ENCODE data around the gene B3GNT3. TPM values are rescaled to one million over a fixed set of nuclear protein-coding genes. Genes with fewer than 3 reads are reported as not detected.

The B3GNT3 gene
- total RNA-seq, 1 donor from 2014 or later: 0.36 TPM

DNA sequence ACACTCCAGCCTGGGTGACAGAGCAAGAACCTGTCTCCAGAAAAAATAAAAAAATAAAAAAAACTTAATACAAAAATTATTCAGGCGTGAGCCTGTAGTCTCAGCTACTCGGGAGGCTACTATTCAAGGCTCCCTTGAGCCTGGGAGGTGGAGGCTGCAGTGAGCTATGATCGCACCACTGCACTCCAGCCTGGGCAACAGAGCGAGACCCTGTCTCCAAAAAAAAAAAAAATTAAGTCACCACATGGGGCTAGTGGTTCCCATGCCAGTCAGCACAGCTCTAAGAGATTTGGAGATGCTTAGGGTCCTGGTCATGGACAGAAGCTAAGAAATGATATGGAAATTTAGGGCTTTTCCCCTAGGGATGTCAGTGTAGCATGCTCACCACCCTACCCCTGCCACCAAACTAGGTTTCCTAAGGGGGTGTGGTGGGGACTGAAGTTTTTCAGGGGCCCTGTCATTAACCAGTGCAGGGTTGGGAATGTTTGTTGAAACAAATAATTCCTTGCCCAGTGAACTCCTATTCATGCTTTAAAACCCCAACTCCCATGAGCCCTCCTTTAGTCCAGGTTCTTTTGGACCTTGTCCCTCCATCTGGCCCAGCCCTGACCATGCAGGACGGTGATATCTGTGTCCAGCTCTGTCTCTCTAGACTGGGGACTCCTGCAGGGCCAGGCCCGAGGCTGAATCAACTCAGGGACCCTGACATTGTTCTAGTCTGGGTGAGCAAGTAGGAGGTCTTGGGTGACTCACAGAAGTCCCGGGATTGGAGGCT is 41.9 kb upstream of the B3GNT3 start:
- no peaks in the 10 kb centered on the region for H3K36me3 Mint-ChIP-seq (ENCODE audit: low read depth, unreplicated experiment)
- Histone ChIP-seq H3K4me2 (ENCODE audit: low read length) (no peak overlapping the region), H3K9me3 (ENCODE audit: insufficient read depth, low read depth, low read length) (no peaks in the 10 kb centered on the region), H2AFZ (ENCODE audit: low read depth, low read length) (no peak overlapping the region), H3K4me1 (ENCODE audit: insufficient read depth, low read length) (peaks cover 11% of the 10 kb centered on the region), H3K4me3 (ENCODE audit: insufficient read depth, low read depth, low read length) (no peak overlapping the region), H3K36me3 (ENCODE audit: insufficient read depth, low read length) (no peaks in the 10 kb centered on the region), H3K27ac (ENCODE audit: low read depth, low read length) (no peak overlapping the region), H4K20me1 (ENCODE audit: insufficient read depth, low read length) (no peaks in the 10 kb centered on the region), H3K9ac (ENCODE audit: low read length) (no peak overlapping the region), H3K27me3 (ENCODE audit: insufficient read depth, low read length) (no peaks in the 10 kb centered on the region), H3K79me2 (ENCODE audit: insufficient read depth, low read length) (no peaks in the 10 kb centered on the region)
- H3K4me3 Mint-ChIP-seq (ENCODE audit: unreplicated experiment): no peak overlapping the region
- DNase-seq (ENCODE audit: low read depth) (no peak), FAIRE-seq (no peak)
- TF ChIP-seq, protein P1, sequence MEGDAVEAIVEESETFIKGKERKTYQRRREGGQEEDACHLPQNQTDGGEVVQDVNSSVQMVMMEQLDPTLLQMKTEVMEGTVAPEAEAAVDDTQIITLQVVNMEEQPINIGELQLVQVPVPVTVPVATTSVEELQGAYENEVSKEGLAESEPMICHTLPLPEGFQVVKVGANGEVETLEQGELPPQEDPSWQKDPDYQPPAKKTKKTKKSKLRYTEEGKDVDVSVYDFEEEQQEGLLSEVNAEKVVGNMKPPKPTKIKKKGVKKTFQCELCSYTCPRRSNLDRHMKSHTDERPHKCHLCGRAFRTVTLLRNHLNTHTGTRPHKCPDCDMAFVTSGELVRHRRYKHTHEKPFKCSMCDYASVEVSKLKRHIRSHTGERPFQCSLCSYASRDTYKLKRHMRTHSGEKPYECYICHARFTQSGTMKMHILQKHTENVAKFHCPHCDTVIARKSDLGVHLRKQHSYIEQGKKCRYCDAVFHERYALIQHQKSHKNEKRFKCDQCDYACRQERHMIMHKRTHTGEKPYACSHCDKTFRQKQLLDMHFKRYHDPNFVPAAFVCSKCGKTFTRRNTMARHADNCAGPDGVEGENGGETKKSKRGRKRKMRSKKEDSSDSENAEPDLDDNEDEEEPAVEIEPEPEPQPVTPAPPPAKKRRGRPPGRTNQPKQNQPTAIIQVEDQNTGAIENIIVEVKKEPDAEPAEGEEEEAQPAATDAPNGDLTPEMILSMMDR (IDR thresholded peaks at IDR 0.05; ENCODE audit: insufficient read depth, low read depth, low read length): no peak
- TF ChIP-seq EZH2 (IDR thresholded peaks at IDR 0.05; ENCODE audit: insufficient read depth, low read length): no peak
- H3K4me1 Mint-ChIP-seq (ENCODE audit: low read depth, unreplicated experiment): peaks cover 10% of the 10 kb centered on the region
- no peak overlapping the region for H3K27ac Mint-ChIP-seq (ENCODE audit: unreplicated experiment)
- H3K9me3 Mint-ChIP-seq (ENCODE audit: unreplicated experiment): no peaks in the 10 kb centered on the region
- H3K27me3 Mint-ChIP-seq (ENCODE audit: low read depth, unreplicated experiment): peaks cover 22% of the 10 kb centered on the region

DNA sequence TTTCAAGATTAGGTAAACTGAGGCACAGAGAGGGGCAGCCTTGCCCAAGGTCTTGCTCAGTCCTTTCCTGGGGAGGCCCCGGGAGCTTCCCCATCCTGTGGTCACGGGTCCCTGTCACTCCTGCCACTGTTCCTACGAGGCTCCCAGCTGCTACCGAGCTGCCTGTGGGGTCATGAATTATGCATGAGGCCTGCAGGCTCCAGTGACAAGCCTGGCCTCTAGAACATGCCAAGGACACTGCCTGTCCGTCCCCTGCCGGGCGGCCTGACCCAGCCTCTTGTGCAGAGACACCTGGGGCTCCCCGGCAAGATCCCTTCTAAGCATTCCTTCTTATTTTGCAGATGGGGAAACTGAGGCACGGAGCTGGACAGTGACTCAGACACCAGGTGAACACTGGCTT is 41.0 kb upstream of the B3GNT3 start:
- H4K20me1 ChIP-seq (ENCODE audit: insufficient read depth, low read length): no peaks in the 10 kb centered on the region
- DNase-seq (ENCODE audit: low read depth): no peak
- H3K9me3 ChIP-seq (ENCODE audit: insufficient read depth, low read depth, low read length): no peaks in the 10 kb centered on the region
- H3K27ac ChIP-seq (ENCODE audit: low read depth, low read length): no peak overlapping the region
- no peaks in the 10 kb centered on the region for H3K36me3 ChIP-seq (ENCODE audit: insufficient read depth, low read length)
- Mint-ChIP-seq H3K9me3 (ENCODE audit: unreplicated experiment) (no peaks in the 10 kb centered on the region), H3K4me3 (ENCODE audit: unreplicated experiment) (no peak overlapping the region), H3K36me3 (ENCODE audit: low read depth, unreplicated experiment) (no peaks in the 10 kb centered on the region), H3K27ac (ENCODE audit: unreplicated experiment) (no peak overlapping the region), H3K4me1 (ENCODE audit: low read depth, unreplicated experiment) (peaks cover 10% of the 10 kb centered on the region), H3K27me3 (ENCODE audit: low read depth, unreplicated experiment) (peaks cover 21% of the 10 kb centered on the region)
- H3K27me3 ChIP-seq (ENCODE audit: insufficient read depth, low read length): no peaks in the 10 kb centered on the region
- H3K9ac ChIP-seq (ENCODE audit: low read length): no peak overlapping the region
- H2AFZ ChIP-seq (ENCODE audit: low read depth, low read length): no peak overlapping the region
- H3K4me2 ChIP-seq (ENCODE audit: low read length): no peak overlapping the region
- TF ChIP-seq EZH2 (IDR thresholded peaks at IDR 0.05; ENCODE audit: insufficient read depth, low read length): no peak
- TF ChIP-seq, protein P1 (IDR thresholded peaks at IDR 0.05; ENCODE audit: insufficient read depth, low read depth, low read length): no peak
- H3K4me1 ChIP-seq (ENCODE audit: insufficient read depth, low read length): peaks cover 11% of the 10 kb centered on the region
- no peak overlapping the region for H3K4me3 ChIP-seq (ENCODE audit: insufficient read depth, low read depth, low read length)
- FAIRE-seq: no peak
- no peaks in the 10 kb centered on the region for H3K79me2 ChIP-seq (ENCODE audit: insufficient read depth, low read length)

All from astrocyte (in vitro differentiated cells and primary cell).